ENCODE data around the gene RFTN1. TPM values are rescaled to one million over a fixed set of nuclear protein-coding genes. Genes with fewer than 3 reads are reported as not detected.

The RFTN1 gene
- total RNA-seq, 1 experiment from 2014 or later: 0.15 TPM

DNA sequence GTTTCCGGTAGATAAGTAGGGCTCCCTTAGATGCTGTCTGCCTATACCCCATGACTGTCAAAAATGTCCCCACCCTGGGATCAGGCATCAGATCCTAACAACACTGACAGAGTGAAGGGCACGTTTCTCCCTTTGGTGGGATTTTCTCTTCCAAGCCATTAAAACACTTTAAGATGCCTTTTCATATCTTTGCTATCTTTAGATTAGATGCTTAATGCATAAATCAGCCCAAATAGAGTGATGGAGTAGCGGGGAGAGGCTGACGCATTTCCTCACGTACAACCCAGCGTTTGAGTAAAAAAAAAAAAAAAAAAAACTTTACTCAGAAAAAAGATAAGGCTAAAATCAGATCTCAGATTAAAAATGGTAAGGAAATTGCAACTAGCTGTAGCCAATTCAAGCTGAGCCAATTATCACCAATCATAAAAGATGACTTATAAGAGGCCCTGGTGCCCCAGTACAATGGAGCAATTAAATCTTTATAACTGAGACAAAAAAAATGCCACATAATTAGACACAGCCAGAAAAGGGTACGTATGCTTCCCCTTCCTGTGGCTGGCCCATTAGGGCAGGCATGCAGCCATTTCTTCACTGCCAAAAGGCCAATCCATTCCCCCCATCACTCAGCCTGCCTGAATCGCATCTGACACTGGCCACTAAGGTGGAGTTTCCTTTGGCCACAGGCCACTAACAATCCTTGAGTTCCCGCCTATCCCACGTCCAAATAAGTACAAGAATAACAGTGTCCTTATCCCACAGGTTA, 45.0 kb downstream of the RFTN1 start:
- no peak for DNase-seq (ENCODE audit: extremely low read depth, low read depth)

GRCh38 chr3:16468002-16468335, 45.5 kb downstream of the RFTN1 start:
- DNase-seq (ENCODE audit: extremely low read depth, low read depth): no peak

- DNase-seq (ENCODE audit: extremely low read depth, low read depth): no peak
These were observed 46.1 kb downstream of the RFTN1 start for GRCh38 chr3:16467393-16467792.

- no peak for DNase-seq (ENCODE audit: extremely low read depth, low read depth)
These were observed 46.7 kb downstream of the RFTN1 start for GRCh38 chr3:16466822-16467221.

- DNase-seq (ENCODE audit: extremely low read depth, low read depth): no peak
These were observed 48.9 kb downstream of the RFTN1 start for GRCh38 chr3:16464511-16465148.

DNA sequence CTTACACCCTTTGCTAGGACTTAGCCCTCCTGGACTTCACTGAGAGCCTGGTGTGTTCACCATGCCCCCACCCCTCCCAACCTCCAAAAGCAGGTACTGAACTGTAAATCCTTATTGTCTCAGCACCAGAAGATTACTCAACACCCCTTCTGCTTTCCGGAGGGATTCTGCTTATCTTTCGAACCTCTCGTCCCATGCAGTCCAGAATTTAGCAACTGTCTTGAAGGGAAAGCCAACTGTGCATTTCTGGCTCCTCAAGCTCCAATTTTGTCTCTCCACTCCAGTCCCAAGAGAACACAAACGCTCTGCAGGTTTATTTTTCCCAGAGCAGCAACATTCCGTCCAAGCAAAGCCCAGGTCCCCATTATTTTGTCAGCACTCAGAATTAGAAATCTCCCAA, 49.6 kb downstream of the RFTN1 start:
- no peak for DNase-seq (ENCODE audit: extremely low read depth, low read depth)

- no peak for DNase-seq (ENCODE audit: extremely low read depth, low read depth)
These were observed 50.4 kb downstream of the RFTN1 start for GRCh38 chr3:16463119-16463518.

- no peak for DNase-seq (ENCODE audit: extremely low read depth, low read depth)
These were observed 50.8 kb downstream of the RFTN1 start for GRCh38 chr3:16462679-16463078.

GRCh38 chr3:16461463-16462245, 51.8 kb downstream of the RFTN1 start:
- no peak for DNase-seq (ENCODE audit: extremely low read depth, low read depth)

DNA sequence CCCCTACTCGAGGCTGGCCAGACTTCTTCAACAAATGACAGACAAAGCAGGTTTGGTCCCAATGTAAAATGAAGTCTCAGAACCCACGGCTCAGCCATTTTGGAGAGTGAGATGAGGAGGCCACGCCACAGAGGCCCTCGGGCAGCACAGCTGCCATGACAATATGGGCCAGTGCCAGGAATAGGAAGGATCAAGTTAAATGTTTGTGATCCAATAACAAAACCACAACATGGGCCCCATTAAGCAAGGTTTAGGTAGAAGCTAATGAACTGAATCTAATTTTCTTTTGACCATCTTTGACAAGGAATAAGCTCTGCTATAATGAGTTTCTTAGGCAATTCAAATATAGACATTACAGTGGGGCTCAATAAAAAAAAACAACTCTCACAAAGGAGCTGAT, 52.6 kb downstream of the RFTN1 start:
- no peak for DNase-seq (ENCODE audit: extremely low read depth, low read depth)

- DNase-seq (ENCODE audit: extremely low read depth, low read depth): no peak
These were observed 53.2 kb downstream of the RFTN1 start for GRCh38 chr3:16460273-16460672.

- DNase-seq (ENCODE audit: extremely low read depth, low read depth): no peak
These were observed 56.6 kb downstream of the RFTN1 start for GRCh38 chr3:16456784-16457415.

DNA sequence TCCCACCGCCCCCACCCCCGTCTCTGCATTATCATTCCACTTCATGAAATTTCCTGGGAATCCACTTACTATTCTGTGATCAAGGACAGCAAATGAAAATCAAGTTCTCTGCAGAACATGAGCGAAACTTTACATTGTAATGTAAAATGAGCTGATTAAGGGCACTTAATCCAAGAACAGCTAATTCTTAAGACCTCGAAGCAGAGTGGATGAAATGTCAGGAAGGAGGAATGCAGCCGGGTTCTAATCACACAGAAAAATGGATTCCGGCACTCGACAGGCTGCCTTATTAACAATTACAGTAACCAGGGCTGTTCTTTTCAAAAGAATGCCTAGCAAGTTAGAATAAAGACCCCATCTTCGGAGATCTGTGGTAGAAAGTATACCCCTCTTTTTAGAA, 57.5 kb downstream of the RFTN1 start:
- no peak for DNase-seq (ENCODE audit: extremely low read depth, low read depth)

DNA sequence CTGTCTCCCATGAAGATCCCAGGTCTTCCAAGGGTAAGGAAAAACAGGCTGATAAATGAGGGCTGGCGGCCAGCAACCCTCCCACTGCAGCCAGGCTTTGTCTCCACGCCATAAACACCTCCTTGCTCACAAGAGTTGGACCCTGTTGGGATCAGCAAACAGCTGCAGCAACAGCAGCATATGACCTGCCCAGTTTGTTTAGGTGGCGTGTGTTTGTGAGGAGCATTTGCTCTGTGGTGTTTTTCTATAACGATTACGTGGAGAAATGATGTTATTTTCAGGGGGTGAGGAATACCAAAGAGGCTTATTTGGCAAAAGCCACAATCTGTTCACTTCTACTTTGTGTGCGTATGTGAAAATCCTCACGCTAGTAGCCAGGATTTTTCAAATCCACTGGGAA, 58.5 kb downstream of the RFTN1 start:
- DNase-seq (ENCODE audit: extremely low read depth, low read depth): no peak

DNA sequence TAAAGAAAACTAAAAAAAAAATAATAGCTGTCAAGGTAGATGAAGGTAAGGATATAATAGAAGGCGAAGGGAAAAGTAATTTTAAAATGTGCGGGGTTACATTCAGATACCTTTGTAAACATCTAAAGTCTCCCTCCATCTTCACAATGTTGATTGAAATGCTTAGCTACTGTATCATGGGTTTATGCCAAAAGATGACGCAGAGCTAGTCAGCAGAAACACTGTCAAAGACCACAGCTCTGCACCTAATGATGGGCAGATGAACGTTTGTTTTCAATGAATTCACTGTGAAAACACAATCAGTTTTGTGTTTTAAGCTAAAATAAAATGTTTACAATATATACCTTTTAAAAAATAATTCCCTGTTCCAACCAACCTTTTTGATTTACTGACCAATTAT, 61.2 kb downstream of the RFTN1 start:
- DNase-seq (ENCODE audit: extremely low read depth, low read depth): no peak

DNA sequence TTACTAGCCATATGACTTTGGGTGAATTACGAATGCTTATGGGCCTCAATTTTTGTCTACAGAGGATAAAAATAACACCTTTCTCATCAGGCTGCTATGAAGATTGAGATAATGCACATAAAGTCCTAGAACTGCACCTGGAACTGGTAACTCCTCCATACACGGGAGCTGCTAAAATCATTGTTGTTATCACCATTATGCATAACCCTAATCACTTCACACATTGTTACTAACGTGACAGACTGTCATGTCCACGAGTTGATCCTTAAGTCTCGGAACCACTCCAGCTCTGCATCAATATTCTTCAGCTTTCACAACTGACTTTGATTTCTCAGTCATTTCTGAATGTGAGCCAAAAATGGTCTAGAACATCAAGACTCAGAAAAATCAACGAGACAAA, 64.1 kb downstream of the RFTN1 start:
- no peak for DNase-seq (ENCODE audit: extremely low read depth, low read depth)

- no peak for DNase-seq (ENCODE audit: extremely low read depth, low read depth)
These were observed 64.8 kb downstream of the RFTN1 start for GRCh38 chr3:16448639-16449070.

DNA sequence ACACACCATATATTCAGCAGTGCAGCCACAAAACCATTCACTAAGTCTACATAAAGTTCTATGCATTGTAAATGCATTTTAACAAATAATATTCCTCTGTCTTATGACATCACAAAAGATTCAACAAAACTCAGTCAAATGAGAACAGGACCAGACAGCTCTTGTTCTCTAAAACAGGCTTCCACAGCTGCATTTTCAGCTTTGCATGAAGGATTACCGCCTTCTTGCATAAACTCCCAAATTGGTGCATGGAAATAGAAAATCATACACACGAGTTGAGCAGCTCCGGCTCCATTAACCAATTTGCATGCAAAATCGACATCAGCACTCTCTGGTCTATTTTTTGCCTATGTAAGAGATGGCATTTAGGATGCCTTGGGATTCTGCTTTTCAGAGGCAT, 66.4 kb downstream of the RFTN1 start:
- DNase-seq (ENCODE audit: extremely low read depth, low read depth): no peak

- DNase-seq (ENCODE audit: extremely low read depth, low read depth): no peak
These were observed 69.2 kb downstream of the RFTN1 start for GRCh38 chr3:16444344-16444743.

DNA sequence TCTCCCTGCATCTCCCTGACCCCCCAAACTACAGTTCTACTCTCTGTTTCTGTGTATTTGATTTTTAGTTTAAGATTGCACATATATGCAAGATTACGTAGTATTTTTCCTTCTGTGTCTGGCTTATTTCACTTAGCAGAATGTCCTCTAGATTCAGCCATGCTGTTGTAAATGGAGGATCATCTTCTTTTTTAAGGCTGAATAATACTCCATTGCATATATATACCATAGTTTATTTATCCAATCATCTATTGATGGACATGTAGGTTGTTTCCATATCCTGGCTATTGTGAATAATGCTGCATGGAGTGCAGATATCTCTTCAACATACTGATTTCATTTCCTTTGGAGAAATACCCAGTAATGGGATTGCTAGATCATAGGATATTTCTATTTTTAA, 70.8 kb downstream of the RFTN1 start:
- no peak for DNase-seq (ENCODE audit: extremely low read depth, low read depth)

DNA sequence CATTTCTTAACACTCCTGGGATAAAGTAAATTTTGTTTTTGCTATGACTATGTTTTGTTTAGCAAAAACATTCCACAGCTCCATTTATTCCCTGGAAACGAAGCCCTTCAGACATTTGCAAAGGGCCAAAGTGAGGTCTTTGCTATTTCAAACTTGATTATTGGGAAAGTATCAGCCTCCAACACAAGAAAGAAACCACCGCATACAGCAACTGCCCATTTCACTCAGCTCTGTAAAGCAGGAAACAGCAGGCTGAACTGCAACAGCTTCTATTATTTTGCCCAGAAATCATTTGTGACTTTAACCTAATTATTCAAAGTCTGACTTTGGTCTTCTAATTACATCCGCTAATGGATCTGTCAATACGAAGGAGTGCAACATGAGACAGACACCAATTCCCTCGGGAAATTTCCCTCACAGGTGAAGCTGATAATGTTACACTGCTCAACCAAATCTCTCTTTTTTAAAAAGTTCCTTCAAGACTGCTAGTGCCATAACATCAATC, 72.1 kb downstream of the RFTN1 start:
- DNase-seq (ENCODE audit: extremely low read depth, low read depth): no peak

All from NCI-H460 (cell line).